Endothelial cell of umbilical vein (primary cell): ENCODE results near the gene RASGRP1. TPM values are rescaled to one million over a fixed set of nuclear protein-coding genes. Genes with fewer than 3 reads are reported as not detected.

Experiments
- BruUV-seq: library from RNA; stranded (reverse); fragments of 400-500 nt; replicated peaks from 2 replicates; lab custom pipeline; 2021; lab: Mats Ljungman, UMichigan
- CTCF ChIA-PET: fragments of 300-600, 350-600 bp; sonication (Branson Sonifier 250); formaldehyde crosslinking; loops from one replicate; lab custom pipeline; 2021; ENCODE audit warnings: antibody characterized with exemption, inconsistent platforms; lab: Charles Lee
- POLR2A ChIA-PET: fragments of 300-600, 350-600 bp; sonication (Branson Sonifier 250); formaldehyde crosslinking; loops from one replicate; lab custom pipeline; 2021; ENCODE audit warnings: antibody characterized with exemption, inconsistent platforms; lab: Charles Lee
- DNase-seq: peaks from one replicate; pipeline ENCODE4 v3.0.0-alpha.2; 2011; ENCODE audit warnings: low read depth, low spot score
- FAIRE-seq: peaks from 2 replicates; lab custom pipeline; 2011; peaks lifted over from hg19 to GRCh38; lab: Jason Lieb, UNC
- H2AFZ ChIP-seq: 2 replicates; pipeline ENCODE4 v1.6.0; 2012; ENCODE audit warnings: low read depth, low read length, control low read depth, inconsistent platforms
- H3K27ac ChIP-seq: 2 replicates; pipeline ENCODE4 v1.5.1; 2011; ENCODE audit warnings: low read depth, mild to moderate bottlenecking, control low read depth, low read length, moderate library complexity; ENCODE audit not compliant: insufficient read depth
- H3K27me3 ChIP-seq, 2 experiments: 2 replicates each; pipeline versions ENCODE4 v1.6.0 to v1.6.1; 2011; ENCODE audit warnings: low read length in 2 of 2, mixed read lengths in 1 of 2; ENCODE audit not compliant: control insufficient read depth in 2 of 2, insufficient read depth in 2 of 2
- H3K36me3 ChIP-seq, 2 experiments: 2 replicates in 1 of 2; 3 replicates in 1 of 2; pipeline ENCODE4 v1.5.1; 2011; ENCODE audit warnings: low read length in 2 of 2, mild to moderate bottlenecking in 1 of 2, moderate library complexity in 1 of 2; ENCODE audit not compliant: control insufficient read depth in 2 of 2, insufficient read depth in 2 of 2; ENCODE audit errors: extremely low read depth in 1 of 2
- H3K4me1 ChIP-seq: 3 replicates; pipeline ENCODE4 v1.5.1; 2011; ENCODE audit warnings: mild to moderate bottlenecking, low read length; ENCODE audit not compliant: control insufficient read depth, insufficient read depth; ENCODE audit errors: extremely low read depth
- H3K4me2 ChIP-seq: 2 replicates; pipeline ENCODE4 v1.6.1; 2011; ENCODE audit warnings: low read length, control low read depth, mixed read lengths; ENCODE audit not compliant: insufficient read depth
- H3K4me3 ChIP-seq, 3 experiments: fragments of 200-600 bp in 1 of 3; sonication (generic), shearing (Covaris generic) in 1 of 3; replicated peaks in 1 of 3; 2 replicates each; pipeline ENCODE4 v1.5.1; 2011 to 2016; ENCODE audit warnings: control low read depth in 3 of 3, low read length in 3 of 3, mild to moderate bottlenecking in 2 of 3, inconsistent platforms in 1 of 3, low read depth in 1 of 3, moderate library complexity in 1 of 3; ENCODE audit not compliant: insufficient read depth in 1 of 3
- H3K79me2 ChIP-seq: 2 replicates; pipeline ENCODE4 v1.6.0; 2012; ENCODE audit warnings: low read length, inconsistent platforms; ENCODE audit not compliant: control insufficient read depth, insufficient read depth
- H3K9ac ChIP-seq: replicated peaks from 2 replicates; pipeline ENCODE3; 2011; ENCODE audit warnings: low read length, control low read depth; ENCODE audit not compliant: insufficient read depth; ENCODE audit errors: extremely low read depth
- H3K9me1 ChIP-seq: replicated peaks from 3 replicates; pipeline ENCODE4 v1.6.0; 2011; ENCODE audit warnings: mild to moderate bottlenecking, low read length; ENCODE audit not compliant: control insufficient read depth, insufficient read depth; ENCODE audit errors: extremely low read depth
- H3K9me3 ChIP-seq: replicated peaks from 2 replicates; pipeline ENCODE4 v1.5.1; 2012; ENCODE audit warnings: low read length, inconsistent platforms; ENCODE audit not compliant: control insufficient read depth, insufficient read depth
- H4K20me1 ChIP-seq: replicated peaks from 2 replicates; pipeline ENCODE3; 2011; ENCODE audit warnings: mild to moderate bottlenecking, low read length; ENCODE audit not compliant: control insufficient read depth, insufficient read depth; ENCODE audit errors: extremely low read depth
- EZH2 ChIP-seq: IDR thresholded peaks from 2 replicates; pipeline ENCODE4 v1.6.1; 2012; ENCODE audit warnings: borderline replicate concordance, low read depth, mild to moderate bottlenecking, moderate library complexity, low read length, inconsistent platforms; ENCODE audit not compliant: severe bottlenecking
- FOS ChIP-seq: IDR thresholded peaks from 2 replicates; pipeline ENCODE4 v1.6.1; 2011; ENCODE audit warnings: mild to moderate bottlenecking, low read length, moderate library complexity, borderline replicate concordance; ENCODE audit not compliant: insufficient read depth
- GATA2 ChIP-seq: IDR thresholded peaks from 2 replicates; pipeline ENCODE4 v1.7.0; 2011; ENCODE audit warnings: low read depth, mild to moderate bottlenecking, moderate library complexity, mixed read lengths, low read length; ENCODE audit not compliant: insufficient read length, insufficient read depth
- JUN ChIP-seq: IDR thresholded peaks from 2 replicates; pipeline ENCODE4 v1.6.1; 2011; ENCODE audit warnings: borderline replicate concordance, low read depth; ENCODE audit not compliant: insufficient read length, insufficient read depth
- MAX ChIP-seq: IDR thresholded peaks from 2 replicates; pipeline ENCODE4 v1.6.1; 2011; ENCODE audit not compliant: insufficient read depth, insufficient read length
- MYC ChIP-seq: IDR thresholded peaks from one replicate; pipeline ENCODE4 v1.6.1; 2011; ENCODE audit warnings: mild to moderate bottlenecking, low read depth, low read length
- POLR2A ChIP-seq: IDR thresholded peaks from 2 replicates; pipeline ENCODE4 v1.6.1; 2012; ENCODE audit warnings: low read depth, mild to moderate bottlenecking, control low read depth, low read length
- POLR2AphosphoS5 ChIP-seq: IDR thresholded peaks from 2 replicates; pipeline ENCODE4 v1.6.1; 2012; ENCODE audit warnings: low read depth, mild to moderate bottlenecking, control low read depth, low read length, moderate library complexity; ENCODE audit not compliant: insufficient read depth
- dilution Hi-C: fragments of 300-500 bp; cut with MboI; formaldehyde crosslinking; loops from one replicate; pipeline ENCODE4 v1.15.0; 2019; ENCODE audit warnings: low sequenced_read_pairs; ENCODE audit not compliant: extremely low pct_ligation_motif_present
- intact Hi-C: fragments of 100-400 bp; cut with micrococcal nuclease; formaldehyde crosslinking; loops from one replicate; pipeline ENCODE4 v1.10.0; 2022
- polyA plus RNA-seq, 4 experiments: library from polyadenylated mRNA; depleted of rRNA in 3 of 4; stranded (reverse) in 3 of 4; unstranded in 1 of 4; fragments of >200 nt; gene quantifications; 2 replicates each; pipeline versions ENCODE4 v1.2.1 to v1.2.3, GENCODE V29; 2011 to 2012; ENCODE audit warnings: missing spikeins in 1 of 4
- total RNA-seq: library from RNA; stranded (reverse); gene quantifications from 2 replicates; pipeline ENCODE4 v1.2.3, GENCODE V29; 2021
- TF ChIP-seq, protein P1 (sequence below), 2 donors: IDR thresholded peaks; 1 replicate in 1 of 2; 2 replicates in 1 of 2; pipeline ENCODE4 v1.5.1; 2011; ENCODE audit warnings: low read length in 2 of 2, mild to moderate bottlenecking in 2 of 2, moderate library complexity in 2 of 2, control low read depth in 1 of 2, inconsistent platforms in 1 of 2, low read depth in 1 of 2; ENCODE audit not compliant: insufficient read depth in 1 of 2; ENCODE audit errors: extremely low read depth in 1 of 2

Gene RASGRP1
- total and polyA plus RNA-seq, 2 donors (not counting 3 experiments of a cell fraction or from before 2014, with no cell fraction given) = 0.15 to 0.38 TPM

DNA sequence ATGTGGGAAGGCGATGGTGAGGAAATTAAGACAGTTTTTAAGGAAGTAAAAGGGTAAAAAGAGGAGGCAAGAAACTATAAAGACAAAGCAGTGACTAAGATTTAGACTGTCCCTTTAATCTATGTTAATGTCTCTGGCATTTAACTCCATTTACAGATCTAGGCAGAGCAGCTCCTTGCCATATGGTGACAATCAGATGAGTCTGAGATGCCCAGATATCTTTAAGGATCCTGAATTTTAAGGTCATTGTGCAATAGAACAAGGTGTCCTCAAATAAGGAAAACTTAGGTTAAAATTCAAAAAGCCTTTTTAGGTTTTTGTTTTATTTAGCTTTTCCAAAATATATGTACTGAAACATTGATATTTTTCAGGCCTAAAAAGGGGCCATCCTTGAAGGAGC lies 24.1 kb downstream of the RASGRP1 start:
- Histone ChIP-seq H3K9ac (no peak overlapping the region), H3K79me2 (no peaks in the 10 kb centered on the region), H3K4me1 (no peaks in the 10 kb centered on the region), H4K20me1 (no peaks in the 10 kb centered on the region), H3K36me3 (no peaks in the 10 kb centered on the region), H3K4me3 (no peak overlapping the region), H3K4me2 (no peak overlapping the region), H3K9me3 (no peaks in the 10 kb centered on the region), H3K27me3 (peaks cover 2 to 9% of the 10 kb centered on the region in 2 experiments), H2AFZ (no peak overlapping the region), H3K27ac (no peak overlapping the region), H3K9me1 (no peaks in the 10 kb centered on the region)
- DNase-seq (no peak), FAIRE-seq (no peak)
- TF ChIP-seq JUN = no peak
- TF ChIP-seq FOS = no peak
- TF ChIP-seq GATA2 = no peak
- TF ChIP-seq MYC = no peak
- no peak for TF ChIP-seq POLR2AphosphoS5
- TF ChIP-seq EZH2 = no peak
- no peak for TF ChIP-seq MAX
- TF ChIP-seq, protein P1, sequence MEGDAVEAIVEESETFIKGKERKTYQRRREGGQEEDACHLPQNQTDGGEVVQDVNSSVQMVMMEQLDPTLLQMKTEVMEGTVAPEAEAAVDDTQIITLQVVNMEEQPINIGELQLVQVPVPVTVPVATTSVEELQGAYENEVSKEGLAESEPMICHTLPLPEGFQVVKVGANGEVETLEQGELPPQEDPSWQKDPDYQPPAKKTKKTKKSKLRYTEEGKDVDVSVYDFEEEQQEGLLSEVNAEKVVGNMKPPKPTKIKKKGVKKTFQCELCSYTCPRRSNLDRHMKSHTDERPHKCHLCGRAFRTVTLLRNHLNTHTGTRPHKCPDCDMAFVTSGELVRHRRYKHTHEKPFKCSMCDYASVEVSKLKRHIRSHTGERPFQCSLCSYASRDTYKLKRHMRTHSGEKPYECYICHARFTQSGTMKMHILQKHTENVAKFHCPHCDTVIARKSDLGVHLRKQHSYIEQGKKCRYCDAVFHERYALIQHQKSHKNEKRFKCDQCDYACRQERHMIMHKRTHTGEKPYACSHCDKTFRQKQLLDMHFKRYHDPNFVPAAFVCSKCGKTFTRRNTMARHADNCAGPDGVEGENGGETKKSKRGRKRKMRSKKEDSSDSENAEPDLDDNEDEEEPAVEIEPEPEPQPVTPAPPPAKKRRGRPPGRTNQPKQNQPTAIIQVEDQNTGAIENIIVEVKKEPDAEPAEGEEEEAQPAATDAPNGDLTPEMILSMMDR (IDR thresholded peaks at IDR 0.05; ENCODE audit: extremely low read depth in 1 of 2, insufficient read depth in 1 of 2, low read depth in 1 of 2, low read length in 2 of 2) = no peak
- no peak for TF ChIP-seq POLR2A
- dilution Hi-C loops (no loop called here), intact Hi-C loops (no loop called here)
- ChIA-PET POLR2A (no interaction called here), CTCF (interaction anchor here (0.9 kb wide), 1 partner anchor 23 kb away, joined by 3 read pairs; no protein-coding TSS in a partner anchor)
- no TSS peak for BruUV-seq
